ENCODE data around the gene WNT9B. TPM values are rescaled to one million over a fixed set of nuclear protein-coding genes. Genes with fewer than 3 reads are reported as not detected.

WNT9B gene
- total and polyA plus RNA-seq, 2 of the 13 experiments (the other 11 are each of a cell fraction or from before 2014, with no cell fraction given), result not detected

- TF ChIP-seq ZNF318 (CRISPR knock-in tag; IDR thresholded peaks at IDR 0.05) (0 out of 2 replicates have a peak, but pooled peaks have one; percentile 72), JDP2 (CRISPR knock-in tag; IDR thresholded peaks at IDR 0.05; ENCODE audit: borderline replicate concordance) (no peak), FLYWCH1 (CRISPR knock-in tag; IDR thresholded peaks at IDR 0.05) (no peak), ZNF33B (CRISPR knock-in tag; IDR thresholded peaks at IDR 0.05) (no peak), TIGD3 (CRISPR knock-in tag; IDR thresholded peaks at IDR 0.05; ENCODE audit: borderline replicate concordance) (no peak), ZBTB21 (CRISPR knock-in tag; IDR thresholded peaks at IDR 0.05) (no peak), HIC2 (CRISPR knock-in tag; IDR thresholded peaks at IDR 0.05; ENCODE audit: low read depth) (no peak), ZNF713 (CRISPR knock-in tag; IDR thresholded peaks at IDR 0.05) (peak; percentile 88; the same call in 1 of the 2 replicates), DR1 (CRISPR knock-in tag; IDR thresholded peaks at IDR 0.05) (no peak), MED13 (CRISPR knock-in tag; IDR thresholded peaks at IDR 0.05) (no peak), ZNF101 (CRISPR knock-in tag; IDR thresholded peaks at IDR 0.05; ENCODE audit: borderline replicate concordance, low read depth) (no peak), GPN1 (CRISPR knock-in tag; IDR thresholded peaks at IDR 0.05; ENCODE audit: borderline replicate concordance) (no peak)
These were observed 9.6 kb upstream of the WNT9B start (continued) for GRCh38 chr17:46841561-46842379.
